Pulmonary artery endothelial cell (primary cell): Measurements from ENCODE around the gene DACT2. TPM values are rescaled to one million over a fixed set of nuclear protein-coding genes. Genes with fewer than 3 reads are reported as not detected.
"Not testable (repeated sequence)": the region's sequence is repeated elsewhere in the genome, so short reads cannot be mapped to it uniquely, and the experiment has no call there.

Experiments used
- DNase-seq: peaks from one replicate; pipeline ENCODE4 v3.0.0-alpha.2; 2011; ENCODE audit warnings: low read depth, low spot score
- total RNA-seq: library from RNA; depleted of rRNA; stranded (reverse); fragments of >200 nt; gene quantifications from 2 replicates; pipeline ENCODE4 v1.2.3, GENCODE V29; 2014

Gene DACT2
- total RNA-seq: not detected in 2 replicates

GRCh38 chr6:168319279-168320111, at the start of gene DACT2:
DACT2 (minus strand) TSS chr6:168319777; CDS start chr6:168319633, 144 bp downstream.
- DNase-seq: no peak

- DNase-seq: no peak
These were observed 49.4 kb upstream of the DACT2 start for GRCh38 chr6:168368936-168369335.

DNA sequence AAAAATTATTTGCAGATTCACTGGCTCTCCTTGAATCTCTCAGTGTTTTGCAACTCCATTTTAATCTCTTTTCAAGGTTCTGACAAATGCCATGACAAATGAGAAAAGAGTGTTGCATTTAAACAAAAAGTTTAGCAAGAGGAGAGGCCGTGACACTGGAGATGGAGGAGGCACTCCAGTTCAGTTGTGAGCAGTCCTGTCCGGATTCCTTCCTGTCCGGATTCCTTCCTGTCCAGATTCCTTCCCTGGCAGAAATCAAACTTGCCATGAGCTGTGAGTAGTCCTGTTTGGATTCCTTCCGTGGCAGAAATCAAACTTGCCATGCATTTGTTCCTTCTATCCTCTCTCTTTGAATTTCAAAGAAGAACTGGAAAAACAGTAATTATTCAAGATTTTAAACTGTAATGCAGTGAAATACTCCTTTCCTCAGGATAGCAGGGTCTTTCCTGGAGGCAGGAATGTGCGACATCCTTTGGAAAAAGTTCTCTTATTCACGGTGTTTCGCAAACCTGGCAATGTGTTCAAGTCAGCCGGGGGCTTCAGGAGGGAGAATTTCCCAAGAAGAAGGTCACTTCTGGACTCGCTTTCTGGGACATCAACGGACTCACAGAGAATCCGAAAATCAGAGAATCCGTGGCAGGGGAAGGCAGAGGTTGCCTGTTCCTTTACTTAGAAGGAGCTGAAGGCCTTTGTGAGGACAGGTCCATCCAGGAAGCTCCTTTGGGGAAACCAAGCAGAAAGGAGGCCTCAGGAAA, 48.7 kb upstream of the DACT2 start:
- no peak for DNase-seq

DNA sequence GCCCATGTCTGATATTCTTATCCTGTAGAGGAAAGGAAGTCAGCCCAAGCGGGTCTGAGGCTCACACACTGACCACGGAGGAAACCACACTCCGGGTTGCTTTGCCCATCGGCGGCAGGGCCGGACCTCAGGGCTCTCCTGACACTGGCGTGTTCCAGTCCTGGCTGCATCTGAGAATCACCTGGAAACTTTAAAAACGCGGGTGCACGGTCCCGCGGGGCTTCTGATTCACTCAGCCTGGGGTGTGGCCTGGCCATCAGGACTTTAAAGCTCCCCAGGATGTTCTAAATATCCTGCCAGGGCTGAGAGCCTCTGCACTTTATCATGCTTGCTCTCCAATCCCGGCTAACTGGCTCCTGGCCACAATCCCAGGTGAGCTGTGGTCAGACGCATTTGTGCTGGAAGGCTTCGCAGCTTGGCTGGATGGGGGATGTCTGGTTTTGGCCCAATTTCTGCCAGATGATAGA, 47.7 kb upstream of the DACT2 start:
- DNase-seq: no peak

DNA sequence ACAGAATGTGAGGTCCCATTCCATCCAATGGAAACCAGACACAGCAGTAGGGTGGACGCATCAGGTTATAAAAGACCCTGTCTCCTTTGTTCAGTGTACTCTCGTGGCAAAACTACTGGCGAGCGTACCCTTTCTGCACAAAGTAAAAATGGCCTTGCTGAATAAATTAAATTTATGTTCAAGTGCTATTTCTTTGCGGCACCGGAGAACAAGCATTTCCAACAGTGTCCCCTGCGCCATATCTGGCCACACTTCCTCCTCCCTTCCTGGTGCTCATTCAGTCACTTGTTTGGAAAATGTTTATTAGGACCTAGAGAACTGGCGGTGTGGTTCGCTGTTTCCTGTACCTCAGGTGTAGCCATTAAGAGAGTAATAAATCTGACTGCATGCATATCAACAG, 46.9 kb upstream of the DACT2 start:
- DNase-seq: no peak

- DNase-seq: no peak
These were observed 46.0 kb upstream of the DACT2 start for GRCh38 chr6:168365422-168366165.

DNA sequence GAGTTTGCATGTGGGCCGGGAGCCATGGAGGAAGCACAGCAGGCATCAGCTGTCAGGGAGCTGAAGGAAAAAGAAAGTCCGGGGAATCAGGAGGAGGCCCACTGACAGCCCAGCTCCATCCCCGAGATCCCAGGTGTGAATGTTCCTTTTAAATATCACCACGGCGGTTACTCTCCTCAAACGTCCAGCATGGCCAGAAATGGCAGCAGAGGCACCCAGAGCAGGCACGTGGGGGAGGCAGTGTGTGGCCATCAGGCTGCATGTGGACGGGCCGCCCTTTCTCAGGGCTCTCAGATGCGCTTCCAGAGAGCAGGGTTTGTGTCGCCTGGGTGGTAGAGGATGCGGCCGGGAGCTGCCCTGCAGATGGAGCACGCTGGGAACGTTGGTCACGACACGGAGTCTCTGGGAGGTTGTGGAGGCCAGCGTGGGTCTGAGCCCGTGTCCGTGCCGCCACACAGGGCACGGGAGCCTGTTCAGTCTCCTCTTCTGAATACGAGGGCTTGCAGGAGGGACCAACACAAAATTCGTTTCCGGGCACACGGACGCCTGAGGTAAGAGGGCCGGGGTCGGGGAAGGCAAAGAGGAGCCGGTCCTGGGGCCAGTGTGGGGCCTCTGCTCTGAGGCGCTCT, 45.3 kb upstream of the DACT2 start:
- DNase-seq: no peak

GRCh38 chr6:168363811-168364792, 44.5 kb upstream of the DACT2 start:
- DNase-seq: no peak

GRCh38 chr6:168363302-168363701, 43.7 kb upstream of the DACT2 start:
- no peak for DNase-seq

GRCh38 chr6:168362276-168362990, 42.9 kb upstream of the DACT2 start:
- DNase-seq: no peak

- no peak for DNase-seq
These were observed 42.2 kb upstream of the DACT2 start for GRCh38 chr6:168361766-168362165.

- DNase-seq: no peak
These were observed 40.2 kb upstream of the DACT2 start for GRCh38 chr6:168359794-168360193.

GRCh38 chr6:168358842-168359420, 39.4 kb upstream of the DACT2 start:
- no peak for DNase-seq

DNA sequence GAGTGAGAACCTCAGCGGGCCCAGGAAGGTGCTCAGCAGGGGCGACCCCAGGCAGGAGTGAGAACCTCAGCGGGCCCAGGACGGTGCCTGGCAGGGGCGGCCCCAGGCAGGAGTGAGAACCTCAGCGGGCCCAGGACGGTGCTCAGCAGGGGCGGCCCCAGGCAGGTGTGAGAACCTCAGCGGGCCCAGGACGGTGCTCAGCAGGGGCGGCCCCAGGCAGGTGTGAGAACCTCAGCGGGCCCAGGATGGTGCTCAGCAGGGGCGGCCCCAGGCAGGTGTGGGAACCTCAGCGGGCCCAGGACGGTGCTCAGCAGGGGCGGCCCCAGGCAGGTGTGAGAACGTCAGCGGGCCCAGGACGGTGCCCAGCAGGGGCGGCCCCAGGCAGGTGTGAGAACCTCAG, 37.3 kb upstream of the DACT2 start:
- not testable (repeated sequence) for DNase-seq

DNA sequence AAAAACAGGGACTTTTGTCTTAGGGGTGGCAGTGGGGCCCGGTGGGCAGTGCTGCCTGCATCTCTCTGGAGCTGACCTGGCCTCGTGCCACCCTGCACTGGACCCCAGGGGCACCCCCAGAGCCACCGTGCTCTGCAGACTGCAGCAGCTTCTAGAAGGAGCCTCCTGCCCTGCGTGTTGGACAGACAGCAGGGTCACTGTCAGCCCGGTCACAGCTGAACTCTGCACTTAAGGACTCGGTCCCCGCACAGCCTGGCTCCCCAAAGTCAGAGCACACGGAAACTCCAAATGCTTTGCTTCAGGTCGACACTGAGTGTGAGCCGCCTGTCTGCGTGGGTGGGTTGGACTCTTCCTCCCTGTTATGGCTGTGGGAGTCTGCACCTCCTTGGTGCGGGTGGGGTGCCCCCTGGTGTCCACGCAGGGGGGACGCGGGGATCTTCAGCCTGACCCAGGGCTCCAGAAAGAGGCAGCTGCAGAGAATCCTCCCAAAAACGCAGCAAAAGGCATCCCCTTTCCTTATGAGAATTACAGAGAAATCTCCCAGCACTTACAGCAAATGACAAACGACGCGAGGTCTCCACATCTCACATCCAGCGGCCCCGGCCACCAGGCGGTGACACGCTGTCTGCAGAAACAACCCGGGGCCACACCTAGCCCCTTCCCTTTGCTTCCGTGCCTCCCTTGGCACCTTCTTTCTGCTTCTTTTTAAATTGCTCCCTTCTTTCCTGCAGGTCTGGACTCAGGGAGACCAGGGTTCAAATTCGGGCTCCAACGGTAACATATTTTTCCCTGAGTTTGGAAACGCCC, 36.3 kb upstream of the DACT2 start:
- DNase-seq: no peak

DNA sequence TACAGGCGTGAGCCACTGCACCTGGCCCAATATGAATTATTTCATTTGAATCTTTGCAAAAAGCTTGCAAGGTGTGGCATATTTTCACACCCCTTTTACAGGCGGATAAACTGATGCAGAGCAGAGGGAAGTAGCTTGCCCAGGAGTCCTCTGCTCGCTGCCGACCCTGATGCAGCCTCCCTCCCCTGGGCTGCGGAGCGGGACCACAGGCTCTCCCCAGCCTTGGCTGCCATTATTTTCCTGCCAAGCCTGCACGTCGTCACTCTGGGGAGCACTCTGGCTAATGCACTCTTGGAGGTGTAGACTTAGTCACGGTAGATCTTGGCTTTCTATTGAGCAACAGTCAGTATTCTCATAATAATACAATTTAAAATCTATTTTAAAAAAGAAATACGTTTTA, 34.8 kb upstream of the DACT2 start:
- DNase-seq: no peak

- DNase-seq: no peak
These were observed 33.5 kb upstream of the DACT2 start for GRCh38 chr6:168353041-168353440.

DNA sequence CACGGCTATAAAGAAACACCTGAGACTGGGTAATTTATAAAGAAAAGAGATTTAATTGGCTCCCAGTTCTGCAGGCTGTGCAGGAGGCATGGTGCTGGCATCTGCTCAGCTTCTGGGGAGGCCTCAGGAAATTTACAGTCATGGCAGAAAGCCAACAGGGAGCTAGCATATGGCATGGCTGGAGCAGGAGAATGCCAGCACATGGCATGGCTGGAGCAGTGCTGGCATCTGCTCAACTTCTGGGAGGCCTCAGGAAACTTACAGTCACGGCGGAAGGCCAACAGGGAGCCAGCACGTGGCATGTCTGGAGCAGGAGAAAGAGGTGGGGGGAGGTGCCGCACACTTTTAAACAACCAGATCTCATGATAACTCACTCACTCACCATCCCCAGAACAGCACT, 32.5 kb upstream of the DACT2 start:
- DNase-seq: no peak
